Loucy (cell line): ENCODE results near the gene TSPAN32.

Experiments used
- EZH2phosphoT487 ChIP-seq: fragments of 200-600 bp; IDR thresholded peaks from 2 replicates; pipeline ENCODE4 v1.6.1; 2018; ENCODE audit warnings: antibody characterized with exemption, mild to moderate bottlenecking, moderate library complexity, borderline replicate concordance
- TF ChIP-seq, protein P1 (sequence below): fragments of 200-600 bp; sonication (generic); conservative IDR thresholded peaks from 2 replicates; pipeline ENCODE4 v1.5.1; 2014; ENCODE audit warnings: mild to moderate bottlenecking, antibody characterized with exemption, low read length

DNA sequence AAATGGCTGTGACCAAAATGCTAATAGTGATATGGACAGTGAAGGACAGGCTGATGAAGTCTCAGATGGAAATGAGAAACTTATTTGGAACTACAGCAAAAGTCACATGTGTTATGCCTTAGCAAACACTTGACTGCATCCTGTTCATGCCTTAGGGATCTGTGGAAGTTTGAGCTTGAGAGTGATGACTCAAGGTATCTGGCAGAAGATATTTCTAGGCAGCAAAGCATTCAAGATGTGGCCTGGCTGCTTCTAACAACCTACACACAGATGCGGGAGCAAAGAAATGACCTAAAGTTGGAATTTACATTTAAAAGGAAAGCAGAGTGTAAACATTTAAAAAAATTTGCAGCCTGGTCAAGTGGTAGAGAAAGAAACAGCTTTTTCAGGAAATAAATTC is 47.2 kb downstream of the TSPAN32 start:
- TF ChIP-seq, protein P1, sequence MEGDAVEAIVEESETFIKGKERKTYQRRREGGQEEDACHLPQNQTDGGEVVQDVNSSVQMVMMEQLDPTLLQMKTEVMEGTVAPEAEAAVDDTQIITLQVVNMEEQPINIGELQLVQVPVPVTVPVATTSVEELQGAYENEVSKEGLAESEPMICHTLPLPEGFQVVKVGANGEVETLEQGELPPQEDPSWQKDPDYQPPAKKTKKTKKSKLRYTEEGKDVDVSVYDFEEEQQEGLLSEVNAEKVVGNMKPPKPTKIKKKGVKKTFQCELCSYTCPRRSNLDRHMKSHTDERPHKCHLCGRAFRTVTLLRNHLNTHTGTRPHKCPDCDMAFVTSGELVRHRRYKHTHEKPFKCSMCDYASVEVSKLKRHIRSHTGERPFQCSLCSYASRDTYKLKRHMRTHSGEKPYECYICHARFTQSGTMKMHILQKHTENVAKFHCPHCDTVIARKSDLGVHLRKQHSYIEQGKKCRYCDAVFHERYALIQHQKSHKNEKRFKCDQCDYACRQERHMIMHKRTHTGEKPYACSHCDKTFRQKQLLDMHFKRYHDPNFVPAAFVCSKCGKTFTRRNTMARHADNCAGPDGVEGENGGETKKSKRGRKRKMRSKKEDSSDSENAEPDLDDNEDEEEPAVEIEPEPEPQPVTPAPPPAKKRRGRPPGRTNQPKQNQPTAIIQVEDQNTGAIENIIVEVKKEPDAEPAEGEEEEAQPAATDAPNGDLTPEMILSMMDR, result no peak
- TF ChIP-seq EZH2phosphoT487, result no peak
